ENCODE data around the gene RABGAP1.

Gene RABGAP1

GRCh38 chr9:122931226-122932121 is 9.3 kb upstream of the RABGAP1 start, which contains the start of gene ZBTB26:
Gene ZBTB26 (minus strand): TSS chr9:122931512. CDS start chr9:122919934, 11,578 bp downstream.
- CTCF ChIA-PET = interaction anchor here (0.6 to 1.1 kb wide), 4 partner anchors 13 to 59 kb away, joined by 3 read pairs; partner anchors contain the start of gene ZBTB6
- peak within 1 kb of the TSS; percentile 73 for H3K27ac ChIP-seq (ENCODE audit: extremely low read depth, low read depth, low read length)
- TF ChIP-seq ZNF610 (tag by site-specific recombination; IDR thresholded peaks at IDR 0.05; ENCODE audit: borderline replicate concordance) (no peak), ZIC2 (tag by site-specific recombination; IDR thresholded peaks at IDR 0.05) (peak; percentile 64), REST (tag by site-specific recombination; IDR thresholded peaks at IDR 0.05) (no peak), GLIS1 (tag by site-specific recombination; IDR thresholded peaks at IDR 0.05) (peak; percentile 75), ZNF366 (tag by site-specific recombination; conservative IDR thresholded peaks at IDR 0.05) (no peak), RBAK (tag by site-specific recombination; IDR thresholded peaks at IDR 0.05) (no peak), FEZF1 (tag by site-specific recombination; IDR thresholded peaks at IDR 0.05) (no peak), ZNF26 (tag by site-specific recombination; IDR thresholded peaks at IDR 0.05) (no peak), HIC1 (tag by site-specific recombination; IDR thresholded peaks at IDR 0.05) (peak; percentile 89), ZNF423 (tag by site-specific recombination; IDR thresholded peaks at IDR 0.05) (peak; percentile 69), PATZ1 (tag by site-specific recombination; IDR thresholded peaks at IDR 0.05) (peak; percentile 72; the same call in 1 of the 2 replicates), ZFHX2 (tag by site-specific recombination; conservative IDR thresholded peaks at IDR 0.05) (peak; percentile 12; the same call in 1 of the 2 replicates), ZNF664 (tag by site-specific recombination; IDR thresholded peaks at IDR 0.05) (no peak), ZNF629 (tag by site-specific recombination; IDR thresholded peaks at IDR 0.05) (peak; percentile 52; the same call in 1 of the 2 replicates), ZNF596 (tag by site-specific recombination; IDR thresholded peaks at IDR 0.05) (no peak), ZNF341 (tag by site-specific recombination; IDR thresholded peaks at IDR 0.05; ENCODE audit: low read depth) (peak; percentile 46), ZNF692 (tag by site-specific recombination; IDR thresholded peaks at IDR 0.05) (0 out of 2 replicates have a peak, but pooled peaks have one; percentile 29), ZNF518A (tag by site-specific recombination; conservative IDR thresholded peaks at IDR 0.05; ENCODE audit: low read depth) (peak; percentile 98)

More at GRCh38 chr9:122931226-122932121, 9.3 kb upstream of the RABGAP1 start, which contains the start of gene ZBTB26:
- POLR2A ChIA-PET = interaction anchor here (0.7 to 4.1 kb wide), 12 partner anchors 9 to 103 kb away, joined by 3 to 126 read pairs (median 4); partner anchors contain the start of genes PDCL, RABGAP1, RC3H2 and ZBTB6
- H3K9me3 ChIP-seq (ENCODE audit: control insufficient read depth, insufficient read depth, low read depth, low read length) = no peaks in the 10 kb centered on the region
- H3K4me1 ChIP-seq (ENCODE audit: control insufficient read depth, insufficient read depth, low read length) = no peaks in the 10 kb centered on the region; the same call in 1 of the 2 replicates
- peak within 1 kb of the TSS; percentile 84 for H3K4me3 ChIP-seq (ENCODE audit: low read depth, low read length)
- peaks cover 3 to 11% of the 10 kb centered on the region in 2 experiments; a peak in 1 of 3 replicates for H3K36me3 ChIP-seq (ENCODE audit: control insufficient read depth in 2 of 2, insufficient read depth in 1 of 2, low read length in 2 of 2)

All from HEK293 (cell line).